Endothelial cell of umbilical vein (primary cell): ENCODE data around the gene BCO2. TPM values are rescaled to one million over a fixed set of nuclear protein-coding genes. Genes with fewer than 3 reads are reported as not detected.

Experiments
- BruUV-seq: library from RNA; stranded (reverse); fragments of 400-500 nt; replicated peaks from 2 replicates; lab custom pipeline; 2021; lab: Mats Ljungman, UMichigan
- CTCF ChIA-PET: fragments of 300-600, 350-600 bp; sonication (Branson Sonifier 250); formaldehyde crosslinking; loops from one replicate; lab custom pipeline; 2021; ENCODE audit warnings: antibody characterized with exemption, inconsistent platforms; lab: Charles Lee
- POLR2A ChIA-PET: fragments of 300-600, 350-600 bp; sonication (Branson Sonifier 250); formaldehyde crosslinking; loops from one replicate; lab custom pipeline; 2021; ENCODE audit warnings: antibody characterized with exemption, inconsistent platforms; lab: Charles Lee
- DNase-seq: peaks from one replicate; pipeline ENCODE4 v3.0.0-alpha.2; 2011; ENCODE audit warnings: low read depth, low spot score
- FAIRE-seq: peaks from 2 replicates; lab custom pipeline; 2011; peaks lifted over from hg19 to GRCh38; lab: Jason Lieb, UNC
- H2AFZ ChIP-seq: 2 replicates; pipeline ENCODE4 v1.6.0; 2012; ENCODE audit warnings: low read depth, low read length, control low read depth, inconsistent platforms
- H3K27ac ChIP-seq: 2 replicates; pipeline ENCODE4 v1.5.1; 2011; ENCODE audit warnings: low read depth, mild to moderate bottlenecking, control low read depth, low read length, moderate library complexity; ENCODE audit not compliant: insufficient read depth
- H3K27me3 ChIP-seq, 2 experiments: 2 replicates each; pipeline versions ENCODE4 v1.6.0 to v1.6.1; 2011; ENCODE audit warnings: low read length in 2 of 2, mixed read lengths in 1 of 2; ENCODE audit not compliant: control insufficient read depth in 2 of 2, insufficient read depth in 2 of 2
- H3K36me3 ChIP-seq, 2 experiments: 2 replicates in 1 of 2; 3 replicates in 1 of 2; pipeline ENCODE4 v1.5.1; 2011; ENCODE audit warnings: low read length in 2 of 2, mild to moderate bottlenecking in 1 of 2, moderate library complexity in 1 of 2; ENCODE audit not compliant: control insufficient read depth in 2 of 2, insufficient read depth in 2 of 2; ENCODE audit errors: extremely low read depth in 1 of 2
- H3K4me1 ChIP-seq: 3 replicates; pipeline ENCODE4 v1.5.1; 2011; ENCODE audit warnings: mild to moderate bottlenecking, low read length; ENCODE audit not compliant: control insufficient read depth, insufficient read depth; ENCODE audit errors: extremely low read depth
- H3K4me2 ChIP-seq: 2 replicates; pipeline ENCODE4 v1.6.1; 2011; ENCODE audit warnings: low read length, control low read depth, mixed read lengths; ENCODE audit not compliant: insufficient read depth
- H3K4me3 ChIP-seq, 3 experiments: fragments of 200-600 bp in 1 of 3; sonication (generic), shearing (Covaris generic) in 1 of 3; replicated peaks in 1 of 3; 2 replicates each; pipeline ENCODE4 v1.5.1; 2011 to 2016; ENCODE audit warnings: control low read depth in 3 of 3, low read length in 3 of 3, mild to moderate bottlenecking in 2 of 3, inconsistent platforms in 1 of 3, low read depth in 1 of 3, moderate library complexity in 1 of 3; ENCODE audit not compliant: insufficient read depth in 1 of 3
- H3K79me2 ChIP-seq: 2 replicates; pipeline ENCODE4 v1.6.0; 2012; ENCODE audit warnings: low read length, inconsistent platforms; ENCODE audit not compliant: control insufficient read depth, insufficient read depth
- H3K9ac ChIP-seq: replicated peaks from 2 replicates; pipeline ENCODE3; 2011; ENCODE audit warnings: low read length, control low read depth; ENCODE audit not compliant: insufficient read depth; ENCODE audit errors: extremely low read depth
- H3K9me1 ChIP-seq: replicated peaks from 3 replicates; pipeline ENCODE4 v1.6.0; 2011; ENCODE audit warnings: mild to moderate bottlenecking, low read length; ENCODE audit not compliant: control insufficient read depth, insufficient read depth; ENCODE audit errors: extremely low read depth
- H3K9me3 ChIP-seq: replicated peaks from 2 replicates; pipeline ENCODE4 v1.5.1; 2012; ENCODE audit warnings: low read length, inconsistent platforms; ENCODE audit not compliant: control insufficient read depth, insufficient read depth
- H4K20me1 ChIP-seq: replicated peaks from 2 replicates; pipeline ENCODE3; 2011; ENCODE audit warnings: mild to moderate bottlenecking, low read length; ENCODE audit not compliant: control insufficient read depth, insufficient read depth; ENCODE audit errors: extremely low read depth
- EZH2 ChIP-seq: IDR thresholded peaks from 2 replicates; pipeline ENCODE4 v1.6.1; 2012; ENCODE audit warnings: borderline replicate concordance, low read depth, mild to moderate bottlenecking, moderate library complexity, low read length, inconsistent platforms; ENCODE audit not compliant: severe bottlenecking
- FOS ChIP-seq: IDR thresholded peaks from 2 replicates; pipeline ENCODE4 v1.6.1; 2011; ENCODE audit warnings: mild to moderate bottlenecking, low read length, moderate library complexity, borderline replicate concordance; ENCODE audit not compliant: insufficient read depth
- GATA2 ChIP-seq: IDR thresholded peaks from 2 replicates; pipeline ENCODE4 v1.7.0; 2011; ENCODE audit warnings: low read depth, mild to moderate bottlenecking, moderate library complexity, mixed read lengths, low read length; ENCODE audit not compliant: insufficient read length, insufficient read depth
- JUN ChIP-seq: IDR thresholded peaks from 2 replicates; pipeline ENCODE4 v1.6.1; 2011; ENCODE audit warnings: borderline replicate concordance, low read depth; ENCODE audit not compliant: insufficient read length, insufficient read depth
- MYC ChIP-seq: IDR thresholded peaks from one replicate; pipeline ENCODE4 v1.6.1; 2011; ENCODE audit warnings: mild to moderate bottlenecking, low read depth, low read length
- POLR2A ChIP-seq: IDR thresholded peaks from 2 replicates; pipeline ENCODE4 v1.6.1; 2012; ENCODE audit warnings: low read depth, mild to moderate bottlenecking, control low read depth, low read length
- POLR2AphosphoS5 ChIP-seq: IDR thresholded peaks from 2 replicates; pipeline ENCODE4 v1.6.1; 2012; ENCODE audit warnings: low read depth, mild to moderate bottlenecking, control low read depth, low read length, moderate library complexity; ENCODE audit not compliant: insufficient read depth
- dilution Hi-C: fragments of 300-500 bp; cut with MboI; formaldehyde crosslinking; loops from one replicate; pipeline ENCODE4 v1.15.0; 2019; ENCODE audit warnings: low sequenced_read_pairs; ENCODE audit not compliant: extremely low pct_ligation_motif_present
- intact Hi-C: fragments of 100-400 bp; cut with micrococcal nuclease; formaldehyde crosslinking; loops from one replicate; pipeline ENCODE4 v1.10.0; 2022
- polyA plus RNA-seq, 4 experiments: library from polyadenylated mRNA; depleted of rRNA in 3 of 4; stranded (reverse) in 3 of 4; unstranded in 1 of 4; fragments of >200 nt; gene quantifications; 2 replicates each; pipeline versions ENCODE4 v1.2.1 to v1.2.3, GENCODE V29; 2011 to 2012; ENCODE audit warnings: missing spikeins in 1 of 4
- total RNA-seq: library from RNA; stranded (reverse); gene quantifications from 2 replicates; pipeline ENCODE4 v1.2.3, GENCODE V29; 2021
- TF ChIP-seq, protein P1 (sequence below): IDR thresholded peaks from 2 replicates; pipeline ENCODE4 v1.6.1; 2011; ENCODE audit not compliant: insufficient read depth, insufficient read length
- TF ChIP-seq, protein P2 (sequence below), 2 donors: IDR thresholded peaks; 1 replicate in 1 of 2; 2 replicates in 1 of 2; pipeline ENCODE4 v1.5.1; 2011; ENCODE audit warnings: low read length in 2 of 2, mild to moderate bottlenecking in 2 of 2, moderate library complexity in 2 of 2, control low read depth in 1 of 2, inconsistent platforms in 1 of 2, low read depth in 1 of 2; ENCODE audit not compliant: insufficient read depth in 1 of 2; ENCODE audit errors: extremely low read depth in 1 of 2

The BCO2 gene
- total and polyA plus RNA-seq, 2 donors (not counting 3 experiments of a cell fraction or from before 2014, with no cell fraction given) = 0.58 to 1.9 TPM

DNA sequence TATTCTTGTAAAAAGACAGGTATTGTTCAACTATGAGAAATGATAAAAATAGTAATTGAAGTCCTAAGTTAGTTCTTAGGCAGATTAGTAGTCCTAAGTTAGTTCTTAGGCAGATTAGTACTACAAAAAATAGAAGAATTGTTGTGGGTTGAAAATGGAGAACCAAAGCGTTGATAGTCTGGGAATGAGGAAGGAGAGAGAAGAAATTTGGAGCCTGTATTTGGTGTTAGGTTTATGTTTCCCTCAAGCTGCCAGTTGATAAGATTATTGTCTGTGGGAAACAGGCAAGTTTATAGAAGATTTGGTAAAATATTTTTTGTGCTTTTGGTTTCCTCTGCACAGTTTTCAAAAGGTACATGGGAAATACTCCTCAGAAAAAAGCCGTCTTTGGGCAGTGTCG is 3.6 kb downstream of the BCO2 start:
- H3K36me3 ChIP-seq = no peaks in the 10 kb centered on the region
- BruUV-seq = no TSS peak
- CTCF ChIA-PET = interaction anchor here (1.0 to 4.0 kb wide), 3 partner anchors 21 to 66 kb away, joined by 3 to 150 read pairs (median 4); no protein-coding TSS in a partner anchor

More for the DNA sequence above, 3.6 kb downstream of the BCO2 start:
- dilution Hi-C loops (no loop called here), intact Hi-C loops (loop anchor here (5.0 kb wide), 1 partner anchor 252 kb away; no protein-coding TSS in a partner anchor)
- FAIRE-seq = no peak
- H3K4me2 ChIP-seq = no peak overlapping the region
- H3K4me3 ChIP-seq = no peak overlapping the region
- no peak overlapping the region for H3K27ac ChIP-seq
- H4K20me1 ChIP-seq = no peaks in the 10 kb centered on the region
- peaks cover 4 to 6% of the 10 kb centered on the region in 2 experiments for H3K27me3 ChIP-seq
- no peak overlapping the region for H2AFZ ChIP-seq
- DNase-seq = no peak
- no peaks in the 10 kb centered on the region for H3K79me2 ChIP-seq
- no peak for TF ChIP-seq FOS
- TF ChIP-seq POLR2A = no peak
- TF ChIP-seq MYC = no peak
- TF ChIP-seq JUN = no peak
- no peak for TF ChIP-seq EZH2
- no peak for TF ChIP-seq GATA2
- no peak for TF ChIP-seq POLR2AphosphoS5
- TF ChIP-seq, protein P1, sequence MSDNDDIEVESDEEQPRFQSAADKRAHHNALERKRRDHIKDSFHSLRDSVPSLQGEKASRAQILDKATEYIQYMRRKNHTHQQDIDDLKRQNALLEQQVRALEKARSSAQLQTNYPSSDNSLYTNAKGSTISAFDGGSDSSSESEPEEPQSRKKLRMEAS = no peak
- TF ChIP-seq, protein P2, sequence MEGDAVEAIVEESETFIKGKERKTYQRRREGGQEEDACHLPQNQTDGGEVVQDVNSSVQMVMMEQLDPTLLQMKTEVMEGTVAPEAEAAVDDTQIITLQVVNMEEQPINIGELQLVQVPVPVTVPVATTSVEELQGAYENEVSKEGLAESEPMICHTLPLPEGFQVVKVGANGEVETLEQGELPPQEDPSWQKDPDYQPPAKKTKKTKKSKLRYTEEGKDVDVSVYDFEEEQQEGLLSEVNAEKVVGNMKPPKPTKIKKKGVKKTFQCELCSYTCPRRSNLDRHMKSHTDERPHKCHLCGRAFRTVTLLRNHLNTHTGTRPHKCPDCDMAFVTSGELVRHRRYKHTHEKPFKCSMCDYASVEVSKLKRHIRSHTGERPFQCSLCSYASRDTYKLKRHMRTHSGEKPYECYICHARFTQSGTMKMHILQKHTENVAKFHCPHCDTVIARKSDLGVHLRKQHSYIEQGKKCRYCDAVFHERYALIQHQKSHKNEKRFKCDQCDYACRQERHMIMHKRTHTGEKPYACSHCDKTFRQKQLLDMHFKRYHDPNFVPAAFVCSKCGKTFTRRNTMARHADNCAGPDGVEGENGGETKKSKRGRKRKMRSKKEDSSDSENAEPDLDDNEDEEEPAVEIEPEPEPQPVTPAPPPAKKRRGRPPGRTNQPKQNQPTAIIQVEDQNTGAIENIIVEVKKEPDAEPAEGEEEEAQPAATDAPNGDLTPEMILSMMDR (IDR thresholded peaks at IDR 0.05; ENCODE audit: extremely low read depth in 1 of 2, insufficient read depth in 1 of 2, low read depth in 1 of 2, low read length in 2 of 2) = no peak
- H3K4me1 ChIP-seq = peaks cover 7% of the 10 kb centered on the region
- POLR2A ChIA-PET = no interaction called here
- H3K9me1 ChIP-seq = no peaks in the 10 kb centered on the region
- H3K9me3 ChIP-seq = no peaks in the 10 kb centered on the region
- no peak overlapping the region for H3K9ac ChIP-seq
